K562 treated with DMSO at 1 percent for 48 hours (cell line): Measurements from ENCODE around the gene UTRN. TPM values are rescaled to one million over a fixed set of nuclear protein-coding genes. Genes with fewer than 3 reads are reported as not detected.

ENCODE experiments used
- total RNA-seq: library from RNA; unstranded; fragments of 300-600 nt; gene quantifications from 2 replicates; pipeline ENCODE4 v1.2.3, GENCODE V29; 2022; ENCODE audit warnings: low replicate concordance; ENCODE audit errors: extremely low read depth

The UTRN gene
- not detected in 2 replicates for total RNA-seq

GRCh38 chr6:144284783-144285547 lies at the start of gene UTRN:
Gene UTRN (plus strand): TSS chr6:144285335. CDS start chr6:144291829, 6,494 bp downstream.

Other genes with a start within 250 kb of the UTRN start
- gene SF3B5, start 189.8 kb upstream of the UTRN start, total RNA-seq = not detected in 2 replicates
- not detected in 2 replicates for gene STX11, start 134.8 kb upstream of the UTRN start, total RNA-seq